HepG2 (cell line): ENCODE results near the gene AKIRIN1. TPM values are rescaled to one million over a fixed set of nuclear protein-coding genes. Genes with fewer than 3 reads are reported as not detected.

ENCODE experiments used
- BCL6 ChIP-seq: IDR thresholded peaks from 2 replicates; pipeline ENCODE4 v1.6.1; 2016; ENCODE audit warnings: missing genetic modification reagents, missing compliant biosample characterization
- DMAP1 ChIP-seq: IDR thresholded peaks from 2 replicates; pipeline ENCODE4 v1.6.1; 2016
- DNMT1 ChIP-seq: sonication (generic); formaldehyde crosslinking; IDR thresholded peaks from 2 replicates; pipeline ENCODE4 v1.5.1; 2020; ENCODE audit warnings: mild to moderate bottlenecking, missing genetic modification reagents
- MBNL3 ChIP-seq: fragments of 250-450 bp; sonication (Bioruptor Pico); conservative IDR thresholded peaks from 2 replicates; pipeline ENCODE4 v1.8.0; 2022; ENCODE audit warnings: mild to moderate bottlenecking, inconsistent platforms
- MLXIP ChIP-seq: sonication (generic); formaldehyde crosslinking; IDR thresholded peaks from 2 replicates; pipeline ENCODE4 v1.9.0; 2021; ENCODE audit warnings: missing genetic modification reagents, borderline replicate concordance
- REPIN1 ChIP-seq: sonication (generic); formaldehyde crosslinking; IDR thresholded peaks from 2 replicates; pipeline ENCODE4 v1.8.0; 2022; ENCODE audit warnings: missing genetic modification reagents, low read depth, mild to moderate bottlenecking, borderline replicate concordance
- SKIL ChIP-seq: sonication (generic); formaldehyde crosslinking; IDR thresholded peaks from 2 replicates; pipeline ENCODE4 v1.8.0; 2022; ENCODE audit warnings: missing genetic modification reagents, mild to moderate bottlenecking, moderate library complexity, borderline replicate concordance
- TRIM24 ChIP-seq: sonication (generic); formaldehyde crosslinking; IDR thresholded peaks from 2 replicates; pipeline ENCODE4 v1.8.0; 2022; ENCODE audit warnings: mild to moderate bottlenecking, missing genetic modification reagents
- U2AF1 ChIP-seq: fragments of 200-400 bp; formaldehyde crosslinking; optimal IDR thresholded peaks from 2 replicates; pipeline ENCODE3; 2017; ENCODE audit warnings: mild to moderate bottlenecking, low read depth, low read length
- ZFX ChIP-seq: sonication (generic); formaldehyde crosslinking; IDR thresholded peaks from 2 replicates; pipeline ENCODE4 v1.4.0; 2020; ENCODE audit warnings: mild to moderate bottlenecking, low read depth, missing genetic modification reagents, moderate library complexity
- ZNF260 ChIP-seq: sonication (generic); formaldehyde crosslinking; IDR thresholded peaks from 2 replicates; pipeline ENCODE4 v1.4.0; 2020; ENCODE audit warnings: missing genetic modification reagents, low read depth, mild to moderate bottlenecking, borderline replicate concordance
- ZNF263 ChIP-seq: sonication (generic); formaldehyde crosslinking; IDR thresholded peaks from 2 replicates; pipeline ENCODE4 v1.4.0; 2020; ENCODE audit warnings: missing genetic modification reagents
- ZNF441 ChIP-seq: sonication (generic); formaldehyde crosslinking; IDR thresholded peaks from 2 replicates; pipeline ENCODE4 v1.7.0; 2021; ENCODE audit warnings: missing genetic modification reagents, borderline replicate concordance
- ZNF556 ChIP-seq: sonication (generic); formaldehyde crosslinking; IDR thresholded peaks from 2 replicates; pipeline ENCODE4 v1.4.0; 2020; ENCODE audit warnings: mild to moderate bottlenecking, missing genetic modification reagents, borderline replicate concordance
- ZNF567 ChIP-seq: sonication (generic); formaldehyde crosslinking; IDR thresholded peaks from 2 replicates; pipeline ENCODE4 v1.8.1; 2023; ENCODE audit warnings: mild to moderate bottlenecking, missing genetic modification reagents, borderline replicate concordance
- polyA plus RNA-seq, 8 experiments: library from polyadenylated mRNA; depleted of rRNA in 3 of 8; stranded (reverse) in 7 of 8; unstranded in 1 of 8; fragments of >200 nt; fragmentation: Illumina TruSeq in 4 of 8; extraction: Trizol in 4 of 8; gene quantifications; 2 replicates each; pipeline versions ENCODE4 v1.2.1 to v1.2.3, GENCODE V29; 2011 to 2016; ENCODE audit warnings: low read depth in 4 of 8, missing spikeins in 1 of 8, mixed read lengths in 1 of 8; ENCODE audit not compliant: insufficient read depth in 1 of 8
- total RNA-seq, 5 experiments: library from RNA; depleted of rRNA; stranded (reverse); fragments of >200 nt; fragmentation: Illumina TruSeq; extraction: Trizol; gene quantifications; 2 replicates each; pipeline ENCODE4 v1.2.3, GENCODE V29; 2016; ENCODE audit warnings: low read depth in 1 of 5
- TF ChIP-seq, protein P1 (sequence below): sonication (generic); formaldehyde crosslinking; IDR thresholded peaks from 2 replicates; pipeline ENCODE4 v1.5.0; 2020; ENCODE audit warnings: mild to moderate bottlenecking, missing genetic modification reagents
- TF ChIP-seq, protein P2 (sequence below): IDR thresholded peaks from 2 replicates; pipeline ENCODE4 v1.6.1; 2016; ENCODE audit warnings: low read depth
- TF ChIP-seq, protein P3 (sequence below): sonication (generic); formaldehyde crosslinking; IDR thresholded peaks from 2 replicates; pipeline ENCODE4 v1.5.0; 2020; ENCODE audit warnings: mild to moderate bottlenecking, missing genetic modification reagents, moderate library complexity

The AKIRIN1 gene
- total and polyA plus RNA-seq, 2 of the 13 experiments (the other 11 are each of a cell fraction or from before 2014, with no cell fraction given) = 123 to 157 TPM

DNA sequence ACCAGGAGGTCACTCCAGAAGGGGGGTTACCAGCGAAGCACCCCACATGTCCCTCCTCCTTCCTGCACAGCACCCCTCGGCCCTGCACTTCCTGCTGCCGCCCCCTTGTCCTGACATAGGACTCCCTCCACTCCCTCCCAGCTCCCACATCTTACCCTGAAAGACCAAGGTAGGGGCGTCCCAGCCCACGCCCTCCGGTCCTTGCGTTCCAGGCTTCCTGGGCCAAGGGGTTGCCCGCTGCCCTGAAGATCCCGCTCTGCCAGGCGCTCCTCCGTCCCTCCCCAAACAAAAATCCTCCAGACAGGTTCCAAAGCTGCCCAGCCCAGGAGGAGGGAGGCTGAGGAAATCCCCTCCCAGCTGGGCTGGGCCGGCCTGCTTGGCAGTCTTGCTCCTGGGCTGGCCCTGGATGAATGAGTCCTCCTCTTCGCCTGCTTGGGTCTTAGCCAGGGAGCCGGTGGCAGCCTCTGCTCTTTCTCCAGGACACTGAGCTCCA is 49.5 kb upstream of the AKIRIN1 start, which contains the start of gene RHBDL2 (continued):
- TF ChIP-seq, protein P1, sequence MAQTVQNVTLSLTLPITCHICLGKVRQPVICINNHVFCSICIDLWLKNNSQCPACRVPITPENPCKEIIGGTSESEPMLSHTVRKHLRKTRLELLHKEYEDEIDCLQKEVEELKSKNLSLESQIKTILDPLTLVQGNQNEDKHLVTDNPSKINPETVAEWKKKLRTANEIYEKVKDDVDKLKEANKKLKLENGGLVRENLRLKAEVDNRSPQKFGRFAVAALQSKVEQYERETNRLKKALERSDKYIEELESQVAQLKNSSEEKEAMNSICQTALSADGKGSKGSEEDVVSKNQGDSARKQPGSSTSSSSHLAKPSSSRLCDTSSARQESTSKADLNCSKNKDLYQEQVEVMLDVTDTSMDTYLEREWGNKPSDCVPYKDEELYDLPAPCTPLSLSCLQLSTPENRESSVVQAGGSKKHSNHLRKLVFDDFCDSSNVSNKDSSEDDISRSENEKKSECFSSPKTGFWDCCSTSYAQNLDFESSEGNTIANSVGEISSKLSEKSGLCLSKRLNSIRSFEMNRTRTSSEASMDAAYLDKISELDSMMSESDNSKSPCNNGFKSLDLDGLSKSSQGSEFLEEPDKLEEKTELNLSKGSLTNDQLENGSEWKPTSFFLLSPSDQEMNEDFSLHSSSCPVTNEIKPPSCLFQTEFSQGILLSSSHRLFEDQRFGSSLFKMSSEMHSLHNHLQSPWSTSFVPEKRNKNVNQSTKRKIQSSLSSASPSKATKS (CRISPR knock-in tag) = no peak
- TF ChIP-seq MLXIP (CRISPR knock-in tag) (no peak), U2AF1 (no peak), TRIM24 (CRISPR knock-in tag) (no peak), ZNF567 (CRISPR knock-in tag) (no peak), MBNL3 (CRISPR knock-in tag) (no peak), ZNF260 (CRISPR knock-in tag) (no peak), ZNF556 (CRISPR knock-in tag) (0 out of 2 replicates have a peak, but pooled peaks have one; percentile 62), DMAP1 (no peak), DNMT1 (CRISPR knock-in tag) (no peak), ZNF263 (CRISPR knock-in tag) (peak; percentile 81), SKIL (CRISPR knock-in tag) (no peak), REPIN1 (no peak), BCL6 (no peak), ZFX (no peak; the same call in 1 of the 2 replicates), ZNF441 (CRISPR knock-in tag) (no peak)
- TF ChIP-seq, protein P2, sequence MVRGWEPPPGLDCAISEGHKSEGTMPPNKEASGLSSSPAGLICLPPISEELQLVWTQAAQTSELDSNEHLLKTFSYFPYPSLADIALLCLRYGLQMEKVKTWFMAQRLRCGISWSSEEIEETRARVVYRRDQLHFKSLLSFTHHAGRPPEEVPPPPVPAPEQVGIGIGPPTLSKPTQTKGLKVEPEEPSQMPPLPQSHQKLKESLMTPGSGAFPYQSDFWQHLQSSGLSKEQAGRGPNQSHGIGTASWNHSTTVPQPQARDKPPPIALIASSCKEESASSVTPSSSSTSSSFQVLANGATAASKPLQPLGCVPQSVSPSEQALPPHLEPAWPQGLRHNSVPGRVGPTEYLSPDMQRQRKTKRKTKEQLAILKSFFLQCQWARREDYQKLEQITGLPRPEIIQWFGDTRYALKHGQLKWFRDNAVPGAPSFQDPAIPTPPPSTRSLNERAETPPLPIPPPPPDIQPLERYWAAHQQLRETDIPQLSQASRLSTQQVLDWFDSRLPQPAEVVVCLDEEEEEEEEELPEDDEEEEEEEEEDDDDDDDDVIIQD (CRISPR knock-in tag) = no peak
- TF ChIP-seq, protein P3, sequence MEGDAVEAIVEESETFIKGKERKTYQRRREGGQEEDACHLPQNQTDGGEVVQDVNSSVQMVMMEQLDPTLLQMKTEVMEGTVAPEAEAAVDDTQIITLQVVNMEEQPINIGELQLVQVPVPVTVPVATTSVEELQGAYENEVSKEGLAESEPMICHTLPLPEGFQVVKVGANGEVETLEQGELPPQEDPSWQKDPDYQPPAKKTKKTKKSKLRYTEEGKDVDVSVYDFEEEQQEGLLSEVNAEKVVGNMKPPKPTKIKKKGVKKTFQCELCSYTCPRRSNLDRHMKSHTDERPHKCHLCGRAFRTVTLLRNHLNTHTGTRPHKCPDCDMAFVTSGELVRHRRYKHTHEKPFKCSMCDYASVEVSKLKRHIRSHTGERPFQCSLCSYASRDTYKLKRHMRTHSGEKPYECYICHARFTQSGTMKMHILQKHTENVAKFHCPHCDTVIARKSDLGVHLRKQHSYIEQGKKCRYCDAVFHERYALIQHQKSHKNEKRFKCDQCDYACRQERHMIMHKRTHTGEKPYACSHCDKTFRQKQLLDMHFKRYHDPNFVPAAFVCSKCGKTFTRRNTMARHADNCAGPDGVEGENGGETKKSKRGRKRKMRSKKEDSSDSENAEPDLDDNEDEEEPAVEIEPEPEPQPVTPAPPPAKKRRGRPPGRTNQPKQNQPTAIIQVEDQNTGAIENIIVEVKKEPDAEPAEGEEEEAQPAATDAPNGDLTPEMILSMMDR (CRISPR knock-in tag) = no peak
